GM12801 (cell line): ENCODE results near the gene KNTC1.

Source experiments
- TF ChIP-seq, protein P1 (sequence below): IDR thresholded peaks from one replicate; pipeline ENCODE4 v1.5.1; 2011; ENCODE audit warnings: control low read depth; ENCODE audit not compliant: insufficient read length; ENCODE audit errors: extremely low read depth

KNTC1 gene

DNA sequence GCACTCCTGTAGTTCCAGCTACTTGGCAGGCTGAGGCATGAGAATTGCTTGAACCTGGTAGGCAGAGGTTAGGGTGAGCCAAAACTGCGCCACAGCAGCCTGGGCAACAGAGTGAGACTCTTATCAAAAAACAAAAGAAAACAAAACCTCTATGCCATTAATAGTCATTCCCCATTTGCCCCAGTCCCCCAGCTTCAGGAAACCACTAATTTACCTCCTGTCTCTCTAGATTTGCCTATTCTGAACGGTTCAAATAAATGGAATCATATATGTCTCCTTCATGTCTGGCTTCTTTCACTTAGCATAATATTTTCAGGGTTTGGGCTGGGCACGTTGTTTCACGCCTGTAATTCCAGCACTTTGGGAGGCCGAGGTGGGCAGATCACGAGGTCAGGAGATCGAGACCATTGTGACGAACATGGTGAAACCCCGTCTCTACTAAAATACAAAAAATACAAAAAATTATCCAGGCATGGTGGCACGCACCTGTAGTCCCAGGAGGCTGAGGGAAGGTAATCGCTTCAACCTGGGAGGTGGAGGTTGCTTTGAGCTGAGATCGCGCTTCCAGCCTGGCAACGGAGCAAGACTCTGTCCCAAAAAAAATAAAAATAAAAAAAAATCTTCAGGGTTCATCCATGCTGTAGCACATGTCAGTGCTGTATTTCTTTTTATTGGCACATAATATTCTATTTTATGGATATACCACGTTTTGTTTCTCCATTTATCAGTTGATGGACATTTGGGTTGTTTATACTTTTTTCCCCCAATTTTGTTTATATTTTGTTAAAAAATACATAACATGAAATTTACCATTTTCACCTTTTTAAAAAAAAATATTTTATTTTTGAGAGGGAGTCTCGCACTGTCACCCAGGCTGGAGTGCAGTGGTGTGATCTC, 31.9 kb downstream of the KNTC1 start:
- TF ChIP-seq, protein P1, sequence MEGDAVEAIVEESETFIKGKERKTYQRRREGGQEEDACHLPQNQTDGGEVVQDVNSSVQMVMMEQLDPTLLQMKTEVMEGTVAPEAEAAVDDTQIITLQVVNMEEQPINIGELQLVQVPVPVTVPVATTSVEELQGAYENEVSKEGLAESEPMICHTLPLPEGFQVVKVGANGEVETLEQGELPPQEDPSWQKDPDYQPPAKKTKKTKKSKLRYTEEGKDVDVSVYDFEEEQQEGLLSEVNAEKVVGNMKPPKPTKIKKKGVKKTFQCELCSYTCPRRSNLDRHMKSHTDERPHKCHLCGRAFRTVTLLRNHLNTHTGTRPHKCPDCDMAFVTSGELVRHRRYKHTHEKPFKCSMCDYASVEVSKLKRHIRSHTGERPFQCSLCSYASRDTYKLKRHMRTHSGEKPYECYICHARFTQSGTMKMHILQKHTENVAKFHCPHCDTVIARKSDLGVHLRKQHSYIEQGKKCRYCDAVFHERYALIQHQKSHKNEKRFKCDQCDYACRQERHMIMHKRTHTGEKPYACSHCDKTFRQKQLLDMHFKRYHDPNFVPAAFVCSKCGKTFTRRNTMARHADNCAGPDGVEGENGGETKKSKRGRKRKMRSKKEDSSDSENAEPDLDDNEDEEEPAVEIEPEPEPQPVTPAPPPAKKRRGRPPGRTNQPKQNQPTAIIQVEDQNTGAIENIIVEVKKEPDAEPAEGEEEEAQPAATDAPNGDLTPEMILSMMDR = no peak

DNA sequence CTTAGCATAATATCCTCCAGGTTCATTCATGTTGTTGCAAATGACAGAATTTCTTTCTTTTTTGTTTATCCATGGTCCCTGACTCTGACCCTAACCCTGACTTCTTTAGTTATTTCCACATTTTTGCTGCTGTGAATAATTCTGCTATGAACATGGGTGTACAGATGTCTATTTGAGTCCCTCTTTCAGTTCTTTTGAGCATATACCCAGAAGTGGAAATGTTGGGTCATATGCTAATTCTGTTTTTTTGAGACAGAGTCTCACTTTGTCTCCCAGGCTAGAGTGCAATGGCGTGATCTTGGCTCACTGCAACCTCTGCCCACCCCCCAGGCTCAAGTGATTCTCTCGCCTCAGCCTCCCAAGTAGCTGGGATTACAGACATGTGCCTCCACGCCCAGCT, 33.1 kb downstream of the KNTC1 start:
- TF ChIP-seq, protein P1 = no peak

DNA sequence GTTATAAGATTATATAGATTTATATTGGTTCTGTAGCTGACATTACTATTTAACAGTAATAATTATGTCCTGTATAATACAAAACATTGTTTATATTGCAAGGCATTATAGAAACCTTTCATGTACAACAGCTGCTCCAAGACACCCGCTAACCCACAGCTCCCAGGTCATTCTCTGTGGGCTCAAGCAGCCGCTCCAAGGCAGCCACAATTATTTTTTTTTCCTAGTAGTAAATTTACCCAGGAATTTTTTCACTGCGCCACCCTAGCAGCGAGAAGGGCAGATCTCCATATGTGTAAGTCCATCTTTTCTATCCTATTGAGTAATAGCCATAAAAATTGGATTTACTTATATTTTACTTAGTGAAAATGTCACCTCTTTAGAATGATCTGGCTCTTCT, 36.3 kb downstream of the KNTC1 start:
- TF ChIP-seq, protein P1 = no peak

DNA sequence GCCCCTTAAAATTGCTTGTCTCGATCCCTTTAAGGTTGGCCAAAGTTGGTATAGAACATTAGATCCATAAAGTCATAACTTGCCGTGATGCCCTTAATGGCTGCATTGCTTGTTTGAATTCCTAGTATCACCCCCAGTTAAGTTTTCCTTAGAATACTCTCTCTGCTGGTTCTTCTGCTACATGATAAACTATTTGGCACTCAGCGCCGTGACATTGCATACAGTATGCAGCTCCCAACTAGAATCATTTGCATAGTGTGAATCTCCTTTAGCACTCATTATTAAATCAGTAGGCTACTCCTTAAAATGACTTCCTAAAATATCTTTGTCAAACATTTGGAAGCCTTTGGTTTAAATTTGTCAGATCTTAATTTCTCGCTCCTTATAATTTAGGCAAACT, 42.2 kb downstream of the KNTC1 start:
- TF ChIP-seq, protein P1 = no peak

DNA sequence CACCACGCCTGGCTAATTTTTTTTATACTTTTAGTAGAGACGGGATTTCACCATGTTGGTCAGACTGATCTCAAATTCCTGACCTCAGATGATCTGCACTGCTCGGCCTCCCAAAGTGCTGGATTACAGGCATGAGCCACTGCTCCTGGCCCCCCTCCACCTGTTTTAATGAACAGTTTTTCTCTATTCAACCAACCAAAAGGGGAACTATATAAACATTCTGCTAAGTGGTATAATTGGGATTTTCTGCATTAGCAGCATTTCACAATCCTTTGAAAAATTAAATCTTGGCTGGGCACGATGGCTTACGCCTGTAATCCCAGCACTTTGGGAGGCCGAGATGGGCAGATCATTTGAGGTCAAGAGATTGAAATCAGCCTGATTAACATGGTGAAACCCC, 44.8 kb downstream of the KNTC1 start:
- TF ChIP-seq, protein P1 = no peak

DNA sequence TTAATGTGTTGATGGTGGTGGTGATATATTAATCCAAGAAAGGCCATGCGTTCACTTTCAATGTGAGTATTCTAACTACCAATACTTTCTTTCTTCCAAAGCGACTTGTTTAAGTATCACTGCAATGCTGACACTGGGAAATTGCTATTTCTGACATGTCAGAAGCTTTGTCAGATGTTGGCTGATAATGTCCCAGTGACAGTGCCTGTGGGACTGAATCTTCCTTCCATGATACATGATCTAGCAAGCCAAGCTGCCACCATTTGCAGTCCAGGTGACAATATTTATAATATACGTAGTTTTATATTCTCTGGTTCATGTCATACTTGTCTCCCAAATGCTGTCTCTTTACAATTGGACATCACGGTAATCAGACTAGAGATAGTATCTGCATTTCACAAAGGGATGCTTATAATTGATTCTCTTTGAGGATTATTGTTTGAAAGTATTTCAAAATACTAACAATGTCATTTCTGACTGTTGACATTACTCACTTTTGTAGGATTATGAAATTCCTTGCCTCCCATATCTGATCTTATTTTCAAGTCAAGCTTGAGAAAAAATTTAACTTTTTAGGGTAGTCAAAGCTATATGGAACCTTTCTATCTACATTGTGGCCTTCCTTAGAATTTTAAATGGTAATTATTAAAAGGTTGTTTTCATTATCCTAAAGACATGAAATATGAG, 57.3 kb downstream of the KNTC1 start:
- TF ChIP-seq, protein P1 = no peak

DNA sequence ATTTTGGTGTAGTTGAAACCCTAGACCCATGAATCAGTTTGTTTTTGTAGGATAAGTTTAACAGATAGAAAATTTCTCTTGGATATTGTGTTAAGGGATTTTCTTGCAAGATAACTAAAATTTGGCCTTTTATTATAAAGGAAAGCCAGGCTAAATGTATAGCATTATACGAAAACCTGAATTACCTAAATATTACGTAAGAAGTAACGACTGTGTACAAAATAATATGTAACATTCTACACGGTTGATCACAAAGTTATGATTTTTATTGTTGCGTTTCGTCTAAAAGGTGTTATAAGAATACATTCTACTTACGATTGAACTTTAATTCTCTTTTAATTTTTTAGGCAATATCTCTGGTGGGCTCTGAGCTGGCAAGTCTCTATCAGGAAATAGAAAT, 63.9 kb downstream of the KNTC1 start:
- TF ChIP-seq, protein P1 = no peak
